GM12874 (cell line): ENCODE data around the gene PAQR4.

Experiments
- CTCF ChIP-seq: IDR thresholded peaks from 2 replicates; pipeline ENCODE4 v1.5.1; 2011; ENCODE audit warnings: low read depth, mild to moderate bottlenecking, control low read depth, low read length, moderate library complexity; ENCODE audit not compliant: insufficient read depth

The PAQR4 gene

GRCh38 chr16:3007957-3008689 is 39.0 kb downstream of the PAQR4 start:
- TF ChIP-seq CTCF, result no peak

GRCh38 chr16:3008690-3009037 is 39.5 kb downstream of the PAQR4 start:
- no peak for TF ChIP-seq CTCF

- no peak for TF ChIP-seq CTCF
Measured at GRCh38 chr16:3009568-3010390, 40.6 kb downstream of the PAQR4 start.

- TF ChIP-seq CTCF, result no peak
Measured at GRCh38 chr16:3010510-3010909, 41.4 kb downstream of the PAQR4 start.

GRCh38 chr16:3012246-3012645 is 43.1 kb downstream of the PAQR4 start:
- TF ChIP-seq CTCF, result no peak

GRCh38 chr16:3012828-3013420 is 43.8 kb downstream of the PAQR4 start, which contains the start of gene CLDN9:
TSS of gene CLDN9 (plus strand) at chr16:3012923. CDS start at chr16:3013363, 440 bp downstream.
- TF ChIP-seq CTCF, result no peak

GRCh38 chr16:3013491-3013951 is 44.4 kb downstream of the PAQR4 start:
- TF ChIP-seq CTCF, result no peak
